ENCODE measurements around the gene COLGALT1. TPM values are rescaled to one million over a fixed set of nuclear protein-coding genes. Genes with fewer than 3 reads are reported as not detected.

COLGALT1 gene
- total RNA-seq, 1 donor from 2014 or later, result 74.5 TPM

GRCh38 chr19:17604372-17605025 is 49.0 kb downstream of the COLGALT1 start:
- peak overlapping the region; percentile 49 for H3K4me3 Mint-ChIP-seq (ENCODE audit: unreplicated experiment)

GRCh38 chr19:17605117-17605516 is 49.7 kb downstream of the COLGALT1 start:
- peaks cover 6% of the 10 kb centered on the region for H3K9me3 Mint-ChIP-seq (ENCODE audit: unreplicated experiment)
- peaks cover 1% of the 10 kb centered on the region for H3K4me1 Mint-ChIP-seq (ENCODE audit: low read depth, unreplicated experiment)
- peaks cover 7% of the 10 kb centered on the region for H3K27me3 Mint-ChIP-seq (ENCODE audit: unreplicated experiment)
- no peak overlapping the region for H3K4me3 Mint-ChIP-seq (ENCODE audit: unreplicated experiment)
- no peak for TF ChIP-seq CTCF (IDR thresholded peaks at IDR 0.05; ENCODE audit: partially characterized antibody, unreplicated experiment)
- H3K27ac Mint-ChIP-seq (ENCODE audit: unreplicated experiment), result no peak overlapping the region
- DNase-seq, result no peak
- no peaks in the 10 kb centered on the region for H3K36me3 Mint-ChIP-seq (ENCODE audit: unreplicated experiment)

More at GRCh38 chr19:17604372-17605025, 49.0 kb downstream of the COLGALT1 start:
- peaks cover 1% of the 10 kb centered on the region for H3K4me1 Mint-ChIP-seq (ENCODE audit: low read depth, unreplicated experiment)
- DNase-seq, result no peak
- peaks cover 6% of the 10 kb centered on the region for H3K9me3 Mint-ChIP-seq (ENCODE audit: unreplicated experiment)
- H3K27me3 Mint-ChIP-seq (ENCODE audit: unreplicated experiment), result peaks cover 7% of the 10 kb centered on the region
- TF ChIP-seq CTCF (IDR thresholded peaks at IDR 0.05; ENCODE audit: partially characterized antibody, unreplicated experiment), result no peak
- H3K27ac Mint-ChIP-seq (ENCODE audit: unreplicated experiment), result peak overlapping the region; percentile 22
- H3K36me3 Mint-ChIP-seq (ENCODE audit: unreplicated experiment), result no peaks in the 10 kb centered on the region

DNA sequence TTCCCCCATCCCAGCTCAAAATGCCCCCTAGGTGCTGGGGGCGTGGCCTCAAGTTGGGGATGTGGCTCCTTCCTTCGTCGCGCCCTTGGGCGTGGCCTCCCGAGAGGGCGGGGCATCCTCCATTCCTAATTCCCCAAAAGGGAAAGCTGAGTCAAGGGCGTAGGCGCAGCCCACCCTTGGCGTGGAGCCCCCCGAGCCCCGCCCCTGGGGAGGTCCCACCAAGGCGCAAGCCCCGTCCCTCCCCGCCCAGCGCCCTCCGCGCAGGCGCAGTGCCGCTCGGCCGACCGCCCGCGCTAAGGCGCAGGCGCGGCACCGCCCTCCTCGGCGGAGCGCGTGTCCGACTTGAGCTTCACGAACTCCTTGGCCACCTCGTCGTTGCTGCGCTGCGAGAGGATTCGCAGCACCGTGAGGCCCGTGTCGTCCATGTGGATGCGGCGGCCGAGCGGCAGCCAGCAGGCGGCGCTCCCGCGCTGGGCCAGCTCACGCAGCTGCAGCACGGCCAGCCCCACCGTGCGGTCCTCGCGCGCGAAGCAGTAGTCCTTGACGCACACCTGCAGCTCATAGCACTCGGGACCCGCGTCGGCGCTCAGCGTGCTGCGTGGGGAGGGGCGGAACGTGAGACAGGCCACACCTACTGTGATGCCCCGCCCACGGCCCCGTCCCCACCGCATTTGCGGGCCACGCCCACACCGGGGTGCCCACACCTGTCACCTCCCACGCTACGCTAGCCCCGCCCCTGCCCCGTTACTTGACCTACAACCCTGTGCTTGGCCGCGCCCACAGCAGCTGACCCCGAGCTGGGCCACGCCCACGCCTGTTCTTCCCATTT is 50.5 kb downstream of the COLGALT1 start:
- H3K27me3 Mint-ChIP-seq (ENCODE audit: unreplicated experiment), result peaks cover 7% of the 10 kb centered on the region
- TF ChIP-seq CTCF (IDR thresholded peaks at IDR 0.05; ENCODE audit: partially characterized antibody, unreplicated experiment), result peak; percentile 80
- H3K4me1 Mint-ChIP-seq (ENCODE audit: low read depth, unreplicated experiment), result peaks cover 1% of the 10 kb centered on the region
- no peaks in the 10 kb centered on the region for H3K36me3 Mint-ChIP-seq (ENCODE audit: unreplicated experiment)
- DNase-seq, result peak; percentile 88
- peaks cover 5% of the 10 kb centered on the region for H3K9me3 Mint-ChIP-seq (ENCODE audit: unreplicated experiment)
- no peak overlapping the region for H3K27ac Mint-ChIP-seq (ENCODE audit: unreplicated experiment)
- H3K4me3 Mint-ChIP-seq (ENCODE audit: unreplicated experiment), result peak overlapping the region; percentile 83

- Mint-ChIP-seq H3K9me3 (ENCODE audit: unreplicated experiment) (peaks cover 3% of the 10 kb centered on the region), H3K36me3 (ENCODE audit: unreplicated experiment) (no peaks in the 10 kb centered on the region), H3K4me1 (ENCODE audit: low read depth, unreplicated experiment) (peaks cover 1% of the 10 kb centered on the region), H3K27me3 (ENCODE audit: unreplicated experiment) (peaks cover 7% of the 10 kb centered on the region), H3K27ac (ENCODE audit: unreplicated experiment) (peak overlapping the region; percentile 68), H3K4me3 (ENCODE audit: unreplicated experiment) (peak overlapping the region; percentile 83)
- no peak for TF ChIP-seq CTCF (IDR thresholded peaks at IDR 0.05; ENCODE audit: partially characterized antibody, unreplicated experiment)
- DNase-seq, result no peak
Observed at GRCh38 chr19:17606590-17607185, 51.2 kb downstream of the COLGALT1 start.

All from glutamatergic neuron (in vitro differentiated cells).